ENCODE data around the gene TXK. TPM values are rescaled to one million over a fixed set of nuclear protein-coding genes. Genes with fewer than 3 reads are reported as not detected.

TXK gene
- total and polyA plus RNA-seq, 2 donors from 2014 or later = 0.26 to 7.9 TPM

DNA sequence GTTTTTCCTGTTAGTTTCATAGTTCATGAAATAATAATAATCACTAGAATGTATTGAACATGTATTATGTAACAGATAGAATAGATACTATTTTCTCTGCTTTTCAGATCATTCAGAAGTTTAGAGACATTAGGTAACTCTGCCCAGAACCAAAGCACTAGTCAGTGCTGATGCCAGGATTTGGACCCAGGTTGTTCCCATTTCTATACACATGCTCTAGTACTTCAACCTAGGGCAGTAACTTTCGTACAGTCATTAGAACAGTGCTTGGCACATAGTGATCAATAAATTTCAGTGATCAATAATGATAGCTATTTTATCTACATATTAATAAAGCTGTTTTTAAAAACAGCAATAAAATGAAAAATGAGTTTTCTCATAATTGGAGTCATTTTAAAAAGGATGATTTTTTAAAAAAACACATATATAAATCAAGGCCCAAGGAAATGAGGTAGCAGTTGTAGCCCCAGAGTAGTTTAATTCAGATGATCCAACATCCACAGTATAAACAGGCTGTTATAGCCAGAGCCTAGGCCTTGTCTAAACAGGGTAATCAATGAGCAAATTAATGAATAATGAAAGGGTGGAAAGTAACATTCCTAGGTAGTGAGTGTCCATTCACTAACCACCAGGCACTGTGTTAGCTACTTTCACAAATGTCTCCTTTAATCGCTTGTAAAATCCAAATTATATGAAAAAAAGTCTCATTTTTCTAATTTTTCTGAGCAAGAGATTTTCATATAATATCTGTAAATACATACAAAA is 25.6 kb downstream of the TXK start:
- intact Hi-C loops (cut with DNase I) = no loop called here
- Histone ChIP-seq H3K9me3 (ENCODE audit: control insufficient read depth in 2 of 3, insufficient read depth in 1 of 3, low read length in 3 of 3) (no peaks in the 10 kb centered on the region), H3K27ac (ENCODE audit: low read depth in 2 of 2, low read length in 2 of 2) (no peak overlapping the region), H3K36me3 (ENCODE audit: control insufficient read depth in 2 of 3, insufficient read depth in 3 of 3, low read length in 3 of 3) (no peaks in the 10 kb centered on the region), H3K27me3 (ENCODE audit: control insufficient read depth, insufficient read depth, low read length) (no peaks in the 10 kb centered on the region), H3K4me1 (ENCODE audit: control insufficient read depth in 2 of 3, insufficient read depth in 2 of 3, low read depth in 1 of 3, low read length in 3 of 3) (no peaks in the 10 kb centered on the region), H3K9ac (ENCODE audit: low read length in 3 of 3) (no peak overlapping the region), H3K4me3 (ENCODE audit: low read length in 3 of 3) (no peak overlapping the region)
- TF ChIP-seq, protein P1, sequence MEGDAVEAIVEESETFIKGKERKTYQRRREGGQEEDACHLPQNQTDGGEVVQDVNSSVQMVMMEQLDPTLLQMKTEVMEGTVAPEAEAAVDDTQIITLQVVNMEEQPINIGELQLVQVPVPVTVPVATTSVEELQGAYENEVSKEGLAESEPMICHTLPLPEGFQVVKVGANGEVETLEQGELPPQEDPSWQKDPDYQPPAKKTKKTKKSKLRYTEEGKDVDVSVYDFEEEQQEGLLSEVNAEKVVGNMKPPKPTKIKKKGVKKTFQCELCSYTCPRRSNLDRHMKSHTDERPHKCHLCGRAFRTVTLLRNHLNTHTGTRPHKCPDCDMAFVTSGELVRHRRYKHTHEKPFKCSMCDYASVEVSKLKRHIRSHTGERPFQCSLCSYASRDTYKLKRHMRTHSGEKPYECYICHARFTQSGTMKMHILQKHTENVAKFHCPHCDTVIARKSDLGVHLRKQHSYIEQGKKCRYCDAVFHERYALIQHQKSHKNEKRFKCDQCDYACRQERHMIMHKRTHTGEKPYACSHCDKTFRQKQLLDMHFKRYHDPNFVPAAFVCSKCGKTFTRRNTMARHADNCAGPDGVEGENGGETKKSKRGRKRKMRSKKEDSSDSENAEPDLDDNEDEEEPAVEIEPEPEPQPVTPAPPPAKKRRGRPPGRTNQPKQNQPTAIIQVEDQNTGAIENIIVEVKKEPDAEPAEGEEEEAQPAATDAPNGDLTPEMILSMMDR (IDR thresholded peaks at IDR 0.05; ENCODE audit: borderline replicate concordance, extremely low read depth, insufficient read depth) = no peak
- FAIRE-seq = no peak
- DNase-seq = no peak

DNA sequence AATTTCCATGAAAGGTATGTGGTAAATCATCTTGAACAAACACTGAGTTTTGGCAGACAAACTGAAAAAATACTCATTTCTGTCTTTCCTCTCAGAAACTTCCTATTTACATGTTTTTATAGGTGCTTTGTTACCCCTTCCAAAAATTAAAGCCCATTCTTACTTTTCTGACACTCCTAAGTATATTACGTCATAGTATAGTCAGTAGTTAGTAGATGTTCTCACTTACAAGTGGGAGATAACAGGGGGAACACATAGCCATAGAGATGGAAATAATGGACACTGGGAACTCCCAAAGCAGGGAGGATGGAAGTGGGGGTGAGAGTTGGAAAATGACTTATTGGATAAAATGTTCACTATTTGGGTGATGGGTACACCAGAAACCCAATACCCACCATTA is 28.8 kb downstream of the TXK start:
- no peak overlapping the region for H3K4me3 ChIP-seq (ENCODE audit: low read length in 3 of 3)
- no peaks in the 10 kb centered on the region for H3K9me3 ChIP-seq (ENCODE audit: control insufficient read depth in 2 of 3, insufficient read depth in 1 of 3, low read length in 3 of 3)
- intact Hi-C loops (cut with DNase I) = no loop called here
- TF ChIP-seq, protein P1 (IDR thresholded peaks at IDR 0.05; ENCODE audit: borderline replicate concordance, extremely low read depth, insufficient read depth) = no peak
- no peaks in the 10 kb centered on the region for H3K36me3 ChIP-seq (ENCODE audit: control insufficient read depth in 2 of 3, insufficient read depth in 3 of 3, low read length in 3 of 3)
- no peak overlapping the region for H3K9ac ChIP-seq (ENCODE audit: low read length in 3 of 3)
- DNase-seq (no peak), FAIRE-seq (no peak)
- no peak overlapping the region for H3K27ac ChIP-seq (ENCODE audit: low read depth in 2 of 2, low read length in 2 of 2)
- H3K27me3 ChIP-seq (ENCODE audit: control insufficient read depth, insufficient read depth, low read length) = no peaks in the 10 kb centered on the region
- no peaks in the 10 kb centered on the region for H3K4me1 ChIP-seq (ENCODE audit: control insufficient read depth in 2 of 3, insufficient read depth in 2 of 3, low read depth in 1 of 3, low read length in 3 of 3)

DNA sequence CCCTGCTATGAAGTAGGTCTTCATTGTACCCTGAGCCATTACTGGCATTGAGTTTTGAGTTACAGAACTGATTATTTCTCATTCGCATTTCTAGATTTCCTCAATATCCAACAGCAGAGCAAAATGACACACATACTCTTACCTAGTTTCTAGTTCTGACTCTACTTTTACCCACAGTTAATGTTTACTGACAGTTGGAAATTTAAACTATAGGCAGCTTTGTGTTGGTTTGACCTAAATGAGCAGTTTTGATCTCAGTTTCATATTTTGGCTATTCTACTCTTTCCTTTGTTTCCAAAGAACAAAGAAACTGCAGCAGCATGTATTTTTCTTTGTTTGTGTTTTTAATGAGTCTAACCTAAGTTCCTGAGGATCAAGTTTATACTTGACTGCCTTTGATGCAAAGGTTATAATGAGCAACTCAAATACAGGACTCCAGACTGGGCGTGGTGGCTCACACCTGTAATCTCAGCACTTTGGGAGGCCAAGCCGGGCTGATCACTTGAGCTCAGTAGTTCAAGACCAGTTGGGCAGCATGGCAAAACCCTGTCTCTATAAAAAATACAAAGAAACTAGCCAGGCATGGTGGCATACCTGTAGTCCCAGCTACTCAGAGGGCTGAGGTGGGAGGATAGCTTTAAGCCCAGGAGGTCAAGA is 30.4 kb downstream of the TXK start:
- Histone ChIP-seq H3K36me3 (ENCODE audit: control insufficient read depth in 2 of 3, insufficient read depth in 3 of 3, low read length in 3 of 3) (no peaks in the 10 kb centered on the region), H3K4me3 (ENCODE audit: low read length in 3 of 3) (no peak overlapping the region), H3K27ac (ENCODE audit: low read depth in 2 of 2, low read length in 2 of 2) (no peak overlapping the region), H3K4me1 (ENCODE audit: control insufficient read depth in 2 of 3, insufficient read depth in 2 of 3, low read depth in 1 of 3, low read length in 3 of 3) (no peaks in the 10 kb centered on the region), H3K27me3 (ENCODE audit: control insufficient read depth, insufficient read depth, low read length) (no peaks in the 10 kb centered on the region), H3K9ac (ENCODE audit: low read length in 3 of 3) (no peak overlapping the region), H3K9me3 (ENCODE audit: control insufficient read depth in 2 of 3, insufficient read depth in 1 of 3, low read length in 3 of 3) (no peaks in the 10 kb centered on the region)
- FAIRE-seq (no peak), DNase-seq (no peak)
- TF ChIP-seq, protein P1 (IDR thresholded peaks at IDR 0.05; ENCODE audit: borderline replicate concordance, extremely low read depth, insufficient read depth) = no peak
- intact Hi-C loops (cut with DNase I) = no loop called here

Measured in kidney (tissue), 14 donors.